Cerebellar nuclear complex (tissue), 1 donor: Measurements from ENCODE around the gene GSTP1.
"Not testable (repeated sequence)": the region's sequence is repeated elsewhere in the genome, so short reads cannot be mapped to it uniquely, and the experiment has no call there.

Source experiments
- DNase-seq, 2 experiments: peaks; one replicate each; lab custom pipeline; 2025; lab: John Stamatoyannopoulos, UW

Gene GSTP1

GRCh38 chr11:67563705-67564114 is 19.9 kb upstream of the GSTP1 start:
- not testable (repeated sequence) for DNase-seq

DNA sequence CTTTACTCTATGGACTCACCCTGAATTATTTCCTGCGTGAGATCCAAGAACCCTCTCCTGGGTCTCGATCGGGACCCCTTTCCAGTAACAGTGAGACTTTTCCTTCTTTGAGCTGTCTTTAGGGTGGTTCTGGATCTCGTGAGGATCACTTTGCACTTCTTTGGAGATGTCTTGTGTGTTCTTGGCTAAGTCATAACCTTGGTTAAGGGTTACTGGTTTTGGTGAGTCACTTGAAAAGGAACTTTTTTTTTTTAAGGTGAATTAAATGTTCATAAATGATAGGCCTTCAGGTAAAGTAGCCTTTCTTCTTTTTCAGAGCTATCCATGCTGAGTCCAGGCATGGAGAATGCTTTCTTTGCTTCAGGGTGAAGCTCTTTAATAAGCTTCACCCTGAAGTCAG is 19.4 kb upstream of the GSTP1 start:
- no peak for DNase-seq

- DNase-seq = no peak
Observed at GRCh38 chr11:67571443-67571842, 12.2 kb upstream of the GSTP1 start.

DNA sequence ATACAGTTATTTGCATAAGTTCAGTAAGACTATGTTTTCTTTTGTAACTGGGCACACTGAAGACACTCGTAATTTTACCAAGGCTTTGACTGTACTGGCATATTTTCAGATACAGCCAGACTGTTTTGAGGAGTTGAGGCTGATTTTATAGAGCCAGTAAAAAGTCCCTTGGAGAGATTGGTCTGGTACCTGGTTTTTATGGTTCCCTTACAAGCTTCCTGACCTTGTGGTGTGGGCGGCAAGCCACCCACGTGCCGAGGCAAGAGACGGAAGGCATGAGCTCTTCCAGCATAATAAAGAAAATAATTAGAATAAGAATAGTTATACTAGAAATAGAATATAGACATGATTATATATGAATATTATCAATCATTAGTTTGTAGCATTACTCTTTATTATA is 11.3 kb upstream of the GSTP1 start:
- DNase-seq = no peak

GRCh38 chr11:67572747-67573419 is 10.7 kb upstream of the GSTP1 start:
- peak in 1 of 2 experiments; percentile 19 for DNase-seq

- DNase-seq = no peak
Observed at GRCh38 chr11:67574938-67575337, 8.7 kb upstream of the GSTP1 start.

- DNase-seq = no peak
Observed at GRCh38 chr11:67576735-67577475, 6.7 kb upstream of the GSTP1 start.

GRCh38 chr11:67577951-67578350 is 5.7 kb upstream of the GSTP1 start:
- no peak for DNase-seq

DNA sequence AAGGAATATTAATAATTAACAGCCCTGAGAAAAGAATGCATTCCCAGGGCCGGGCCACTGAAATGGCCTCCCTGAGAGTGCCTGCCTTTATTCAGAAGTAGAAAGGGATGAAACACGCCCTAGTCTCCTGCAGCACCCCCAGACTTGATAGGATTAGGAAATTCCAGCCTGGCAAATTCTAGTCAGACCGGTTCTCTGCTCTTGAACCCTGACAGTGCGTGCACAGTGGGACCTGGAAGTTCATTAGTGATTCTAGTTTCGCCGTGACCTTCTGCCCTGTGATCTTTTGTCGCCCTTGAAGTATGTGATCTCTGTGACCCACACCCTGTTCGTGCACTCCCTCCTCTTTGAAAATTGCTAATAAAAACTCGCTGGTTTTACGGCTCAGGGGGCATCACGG is 2.1 kb upstream of the GSTP1 start:
- DNase-seq = no peak

- DNase-seq = no peak
Observed at GRCh38 chr11:67582011-67582410, 1.6 kb upstream of the GSTP1 start.

DNA sequence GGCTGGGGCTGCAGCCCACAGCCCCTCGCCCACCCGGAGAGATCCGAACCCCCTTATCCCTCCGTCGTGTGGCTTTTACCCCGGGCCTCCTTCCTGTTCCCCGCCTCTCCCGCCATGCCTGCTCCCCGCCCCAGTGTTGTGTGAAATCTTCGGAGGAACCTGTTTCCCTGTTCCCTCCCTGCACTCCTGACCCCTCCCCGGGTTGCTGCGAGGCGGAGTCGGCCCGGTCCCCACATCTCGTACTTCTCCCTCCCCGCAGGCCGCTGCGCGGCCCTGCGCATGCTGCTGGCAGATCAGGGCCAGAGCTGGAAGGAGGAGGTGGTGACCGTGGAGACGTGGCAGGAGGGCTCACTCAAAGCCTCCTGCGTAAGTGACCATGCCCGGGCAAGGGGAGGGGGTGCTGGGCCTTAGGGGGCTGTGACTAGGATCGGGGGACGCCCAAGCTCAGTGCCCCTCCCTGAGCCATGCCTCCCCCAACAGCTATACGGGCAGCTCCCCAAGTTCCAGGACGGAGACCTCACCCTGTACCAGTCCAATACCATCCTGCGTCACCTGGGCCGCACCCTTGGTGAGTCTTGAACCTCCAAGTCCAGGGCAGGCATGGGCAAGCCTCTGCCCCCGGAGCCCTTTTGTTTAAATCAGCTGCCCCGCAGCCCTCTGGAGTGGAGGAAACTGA is 731 bp downstream of the GSTP1 start:
- DNase-seq = no peak

GRCh38 chr11:67584881-67585873 is 1.6 kb downstream of the GSTP1 start:
- DNase-seq = no peak

- DNase-seq = no peak
Observed at GRCh38 chr11:67585911-67586310, 2.3 kb downstream of the GSTP1 start.

- no peak for DNase-seq
Observed at GRCh38 chr11:67586568-67587250, 3.1 kb downstream of the GSTP1 start.

GRCh38 chr11:67588136-67588503 is 4.5 kb downstream of the GSTP1 start:
- no peak for DNase-seq

GRCh38 chr11:67588899-67589415 is 5.3 kb downstream of the GSTP1 start:
- not testable (repeated sequence) for DNase-seq

GRCh38 chr11:67592880-67593564 is 9.4 kb downstream of the GSTP1 start:
- DNase-seq = no peak

GRCh38 chr11:67593565-67593905 is 9.9 kb downstream of the GSTP1 start:
- DNase-seq = no peak

DNA sequence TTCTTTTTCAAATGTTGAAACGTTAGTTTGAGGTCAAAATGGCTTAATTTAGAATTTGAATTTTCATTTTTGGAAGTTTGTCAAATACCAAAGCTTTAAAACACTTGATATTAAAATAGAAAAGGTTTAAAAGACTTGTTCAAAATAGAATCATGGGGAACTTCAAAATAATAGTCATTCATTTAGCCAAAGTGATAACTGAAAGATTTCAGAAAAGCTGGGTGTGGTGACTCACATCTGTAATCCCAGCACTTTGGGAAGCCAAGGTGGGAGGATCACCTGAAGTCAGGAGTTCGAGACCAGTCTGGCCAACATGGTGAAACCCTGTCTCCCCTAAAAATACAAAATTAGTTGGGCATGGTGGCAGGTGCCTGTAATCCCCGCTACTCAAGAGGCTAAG is 10.9 kb downstream of the GSTP1 start:
- no peak for DNase-seq

GRCh38 chr11:67596753-67597300 is 13.2 kb downstream of the GSTP1 start:
- DNase-seq = no peak
